Neuronal stem cell (in vitro differentiated cells): ENCODE measurements around the gene DGKQ.

ENCODE experiments used
- DNase-seq: peaks from one replicate; pipeline ENCODE4 v3.0.0-alpha.2; 2013; ENCODE audit warnings: low spot score
- H2AFZ ChIP-seq: one replicate; pipeline ENCODE4 v1.6.1; 2013; ENCODE audit warnings: mild to moderate bottlenecking, low read length, inconsistent platforms
- H2AK5ac ChIP-seq: 2 replicates; pipeline ENCODE4 v1.6.1; 2013; ENCODE audit warnings: low read depth, mild to moderate bottlenecking, inconsistent platforms, low read length, moderate library complexity, mixed read lengths
- H2BK120ac ChIP-seq: 2 replicates; pipeline ENCODE4 v1.6.1; 2013; ENCODE audit warnings: low read depth, mild to moderate bottlenecking, inconsistent platforms, low read length, moderate library complexity, mixed read lengths
- H2BK12ac ChIP-seq: one replicate; pipeline ENCODE4 v1.6.1; 2013; ENCODE audit warnings: low read length, inconsistent platforms
- H2BK15ac ChIP-seq: 2 replicates; pipeline ENCODE4 v1.6.1; 2013; ENCODE audit warnings: mild to moderate bottlenecking, low read length, inconsistent platforms, mixed read lengths
- H2BK5ac ChIP-seq: one replicate; pipeline ENCODE4 v1.6.1; 2013; ENCODE audit warnings: inconsistent platforms, mild to moderate bottlenecking, low read length, moderate library complexity
- H3K14ac ChIP-seq: one replicate; pipeline ENCODE4 v1.6.1; 2013; ENCODE audit warnings: low read length, inconsistent platforms
- H3K18ac ChIP-seq: 2 replicates; pipeline ENCODE4 v1.6.1; 2013; ENCODE audit warnings: low read length, inconsistent platforms
- H3K23ac ChIP-seq: 2 replicates; pipeline ENCODE4 v1.6.1; 2013; ENCODE audit warnings: low read depth, mild to moderate bottlenecking, mixed read lengths, low read length, inconsistent platforms; ENCODE audit not compliant: poor library complexity
- H3K27ac ChIP-seq: replicated peaks from 3 replicates; pipeline ENCODE4 v1.5.1; 2013; ENCODE audit warnings: low read length, inconsistent platforms
- H3K27me3 ChIP-seq, 3 experiments: 2 replicates each; pipeline ENCODE4 v1.6.1; 2013; ENCODE audit warnings: low read length in 3 of 3, mild to moderate bottlenecking in 2 of 3, inconsistent platforms in 1 of 3, low read depth in 1 of 3, mixed read lengths in 1 of 3, moderate library complexity in 1 of 3; ENCODE audit not compliant: control insufficient read depth in 3 of 3, insufficient read depth in 3 of 3
- H3K36me3 ChIP-seq, 2 donors: replicated peaks in 1 of 2; 2 replicates each; pipeline ENCODE4 v1.6.1; 2013; ENCODE audit warnings: low read length in 2 of 2; ENCODE audit not compliant: control insufficient read depth in 2 of 2, insufficient read depth in 2 of 2
- H3K4ac ChIP-seq: 2 replicates; pipeline ENCODE4 v1.6.1; 2013; ENCODE audit warnings: inconsistent platforms, mild to moderate bottlenecking, low read length, moderate library complexity
- H3K4me1 ChIP-seq, 2 donors: 1 replicate in 1 of 2; 2 replicates in 1 of 2; pipeline ENCODE4 v1.6.1; 2013; ENCODE audit warnings: low read length in 2 of 2, low read depth in 1 of 2; ENCODE audit not compliant: control insufficient read depth in 2 of 2, insufficient read depth in 1 of 2
- H3K4me2 ChIP-seq: one replicate; pipeline ENCODE4 v1.6.1; 2013; ENCODE audit warnings: mild to moderate bottlenecking, low read length, inconsistent platforms; ENCODE audit not compliant: insufficient read depth, poor library complexity, severe bottlenecking
- H3K4me3 ChIP-seq, 2 donors: 2 replicates each; pipeline ENCODE4 v1.5.1; 2013; ENCODE audit warnings: low read length in 2 of 2, mild to moderate bottlenecking in 2 of 2, inconsistent platforms in 1 of 2, moderate library complexity in 1 of 2
- H3K79me1 ChIP-seq: one replicate; pipeline ENCODE4 v1.6.1; 2013; ENCODE audit warnings: low read depth, mild to moderate bottlenecking, inconsistent platforms, low read length, moderate library complexity
- H3K9ac ChIP-seq: one replicate; pipeline ENCODE4 v1.6.1; 2013; ENCODE audit warnings: mild to moderate bottlenecking, low read depth, low read length, inconsistent platforms; ENCODE audit not compliant: poor library complexity
- H3K9me3 ChIP-seq, 2 donors: replicated peaks in 1 of 2; 2 replicates each; pipeline versions ENCODE3 to v1.6.1; 2013; ENCODE audit warnings: low read length in 2 of 2, mild to moderate bottlenecking in 2 of 2, inconsistent platforms in 1 of 2, low read depth in 1 of 2, mixed read lengths in 1 of 2, moderate library complexity in 1 of 2; ENCODE audit not compliant: control insufficient read depth in 2 of 2, insufficient read depth in 1 of 2
- H4K8ac ChIP-seq: one replicate; pipeline ENCODE4 v1.6.1; 2013; ENCODE audit warnings: low read depth, mild to moderate bottlenecking, inconsistent platforms, low read length, moderate library complexity
- H4K91ac ChIP-seq: one replicate; pipeline ENCODE4 v1.6.1; 2013; ENCODE audit warnings: low read length, low read depth, mild to moderate bottlenecking, inconsistent platforms; ENCODE audit not compliant: poor library complexity
- WGBS, 2 donors: extraction: QIAGEN DNeasy Blood & Tissue Kit; methylation state at CpG; one replicate each; pipeline ENCODE4 v1.1.7; 2013; ENCODE audit warnings: missing lambda C conversion rate in 2 of 2, mixed read lengths in 1 of 2; ENCODE audit not compliant: insufficient read length in 2 of 2, insufficient replicate concordance in 1 of 2; ENCODE audit errors: extremely low coverage in 2 of 2; 5-methylcytosine and 5-hydroxymethylcytosine counted together

Gene DGKQ

GRCh38 chr4:1015179-1015578 lies 41.8 kb upstream of the DGKQ start:
- Histone ChIP-seq H3K23ac (peak overlapping the region; percentile 70), H3K4me3 (no peak overlapping the region), H3K27ac (peak overlapping the region; percentile 80), H3K9me3 (no peaks in the 10 kb centered on the region), H3K27me3 (peaks cover 5 to 9% (median 9%) of the 10 kb centered on the region in 3 experiments), H2BK15ac (peak overlapping the region; percentile 71), H2AK5ac (peak overlapping the region; percentile 98), H3K4me2 (no peak overlapping the region), H2BK120ac (no peak overlapping the region), H2AFZ (peak overlapping the region; percentile 38), H3K4me1 (peaks cover 59 to 60% of the 10 kb centered on the region in 2 donors), H3K79me1 (peaks cover 47% of the 10 kb centered on the region), H3K18ac (peak overlapping the region; percentile 80), H3K4ac (peak overlapping the region; percentile 78), H2BK5ac (peak overlapping the region; percentile 30), H3K36me3 (peaks cover 7 to 20% of the 10 kb centered on the region in 2 donors), H4K8ac (no peak overlapping the region), H2BK12ac (peak overlapping the region; percentile 24), H3K14ac (peak overlapping the region; percentile 28), H4K91ac (peak overlapping the region; percentile 82), H3K9ac (peak overlapping the region; percentile 53)
- no peak for DNase-seq
- no CpG with 5 or more reads among the region's 8 CpGs for WGBS, 2 donors

GRCh38 chr4:1014291-1015167 lies 41.2 kb upstream of the DGKQ start:
- peak overlapping the region; percentile 30 for H2BK5ac ChIP-seq
- H2BK15ac ChIP-seq, result no peak overlapping the region
- H3K23ac ChIP-seq, result peak overlapping the region; percentile 70
- peak overlapping the region; percentile 28 for H3K14ac ChIP-seq
- H3K9me3 ChIP-seq, result no peaks in the 10 kb centered on the region
- H3K79me1 ChIP-seq, result peaks cover 45% of the 10 kb centered on the region
- WGBS, 2 donors, result no CpG with 5 or more reads among the region's 36 CpGs
- H3K4me1 ChIP-seq, result peaks cover 55 to 60% of the 10 kb centered on the region in 2 donors
- H4K91ac ChIP-seq, result peak overlapping the region; percentile 82
- H2AFZ ChIP-seq, result peak overlapping the region; percentile 38
- no peak overlapping the region for H2BK120ac ChIP-seq
- H2BK12ac ChIP-seq, result no peak overlapping the region
- no peak overlapping the region for H3K4ac ChIP-seq
- H3K36me3 ChIP-seq, result peaks cover 7 to 20% of the 10 kb centered on the region in 2 donors
- peaks cover 8 to 14% (median 13%) of the 10 kb centered on the region in 3 experiments for H3K27me3 ChIP-seq
- H3K18ac ChIP-seq, result peak overlapping the region; percentile 80
- H3K4me2 ChIP-seq, result peak overlapping the region; percentile 13
- peak overlapping the region; percentile 53 for H3K9ac ChIP-seq
- DNase-seq, result no peak
- H3K4me3 ChIP-seq, result peak overlapping the region; percentile 22 to 24
- H2AK5ac ChIP-seq, result peak overlapping the region; percentile 98
- H4K8ac ChIP-seq, result peak overlapping the region; percentile 75
- H3K27ac ChIP-seq, result peak overlapping the region; percentile 80

- Histone ChIP-seq H3K4me2 (no peak overlapping the region), H3K27ac (peak overlapping the region; percentile 25), H3K14ac (peak overlapping the region; percentile 75), H3K79me1 (peaks cover 37% of the 10 kb centered on the region), H3K4ac (peak overlapping the region; percentile 68), H3K9ac (peak overlapping the region; percentile 74), H2AK5ac (peak overlapping the region; percentile 99), H4K91ac (no peak overlapping the region), H2BK120ac (no peak overlapping the region), H3K18ac (peak overlapping the region; percentile 72), H4K8ac (no peak overlapping the region), H3K4me1 (peaks cover 52% of the 10 kb centered on the region in 2 donors), H2BK12ac (peak overlapping the region; percentile 90), H3K27me3 (peaks cover 11 to 22% (median 22%) of the 10 kb centered on the region in 3 experiments), H3K4me3 (peak overlapping the region; percentile 3 to 55), H3K23ac (peak overlapping the region; percentile 86), H3K36me3 (peaks cover 7 to 20% of the 10 kb centered on the region in 2 donors), H2AFZ (no peak overlapping the region), H2BK15ac (peak overlapping the region; percentile 96), H3K9me3 (no peaks in the 10 kb centered on the region), H2BK5ac (peak overlapping the region; percentile 87)
- no CpG with 5 or more reads among the region's 43 CpGs for WGBS, 2 donors
- no peak for DNase-seq
Measured at GRCh38 chr4:1013225-1014073, 40.1 kb upstream of the DGKQ start.
